ENCODE results near the gene KRT80. TPM values are rescaled to one million over a fixed set of nuclear protein-coding genes. Genes with fewer than 3 reads are reported as not detected.

Gene KRT80
- total RNA-seq, 2 experiments from 2014 or later: not detected

DNA sequence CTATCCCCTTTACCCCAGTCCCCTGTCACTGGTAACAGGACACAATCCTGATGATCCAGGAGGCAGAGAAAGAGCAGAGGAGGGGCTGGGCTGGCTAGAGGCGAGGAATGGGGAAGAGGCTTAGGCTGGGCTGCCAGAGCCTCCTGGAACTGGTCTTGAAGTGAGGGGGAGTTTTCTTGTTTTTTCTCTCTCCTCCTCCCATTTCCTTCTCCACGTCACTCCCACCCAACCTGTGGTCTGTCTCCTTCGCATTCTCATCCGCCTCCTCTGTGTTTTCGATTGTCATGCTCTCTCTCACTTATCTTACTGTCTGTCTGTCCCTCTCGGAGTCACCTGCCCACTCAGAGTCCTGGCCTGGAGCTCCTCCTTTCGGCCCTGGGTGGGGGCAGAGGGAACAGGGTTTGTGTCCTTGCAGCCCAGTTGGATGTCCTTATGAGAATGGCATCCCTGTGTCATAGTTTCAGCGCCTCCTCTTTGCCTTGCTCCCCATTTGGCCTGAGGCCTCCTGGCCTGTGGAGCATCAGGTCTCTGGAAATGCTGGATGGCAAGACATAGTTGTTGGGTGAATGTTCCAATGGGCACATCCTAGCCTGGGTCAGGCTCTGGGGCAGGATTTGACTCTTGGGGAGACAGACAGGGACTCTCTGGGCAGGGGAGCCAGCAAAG is 3.4 kb upstream of the KRT80 start:
- no peaks in the 10 kb centered on the region for H3K36me3 ChIP-seq (ENCODE audit: insufficient read depth, low read length)
- TF ChIP-seq, protein P1, sequence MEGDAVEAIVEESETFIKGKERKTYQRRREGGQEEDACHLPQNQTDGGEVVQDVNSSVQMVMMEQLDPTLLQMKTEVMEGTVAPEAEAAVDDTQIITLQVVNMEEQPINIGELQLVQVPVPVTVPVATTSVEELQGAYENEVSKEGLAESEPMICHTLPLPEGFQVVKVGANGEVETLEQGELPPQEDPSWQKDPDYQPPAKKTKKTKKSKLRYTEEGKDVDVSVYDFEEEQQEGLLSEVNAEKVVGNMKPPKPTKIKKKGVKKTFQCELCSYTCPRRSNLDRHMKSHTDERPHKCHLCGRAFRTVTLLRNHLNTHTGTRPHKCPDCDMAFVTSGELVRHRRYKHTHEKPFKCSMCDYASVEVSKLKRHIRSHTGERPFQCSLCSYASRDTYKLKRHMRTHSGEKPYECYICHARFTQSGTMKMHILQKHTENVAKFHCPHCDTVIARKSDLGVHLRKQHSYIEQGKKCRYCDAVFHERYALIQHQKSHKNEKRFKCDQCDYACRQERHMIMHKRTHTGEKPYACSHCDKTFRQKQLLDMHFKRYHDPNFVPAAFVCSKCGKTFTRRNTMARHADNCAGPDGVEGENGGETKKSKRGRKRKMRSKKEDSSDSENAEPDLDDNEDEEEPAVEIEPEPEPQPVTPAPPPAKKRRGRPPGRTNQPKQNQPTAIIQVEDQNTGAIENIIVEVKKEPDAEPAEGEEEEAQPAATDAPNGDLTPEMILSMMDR (IDR thresholded peaks at IDR 0.05): no peak
- H3K27ac ChIP-seq (ENCODE audit: low read depth in 1 of 2, low read length in 2 of 2): no peak overlapping the region
- no peaks in the 10 kb centered on the region for H3K36me3 Mint-ChIP-seq (ENCODE audit: low read depth)
- intact Hi-C loops (cut with DNase I, micrococcal nuclease): no loop called here
- H3K9me3 ChIP-seq (ENCODE audit: control insufficient read depth in 1 of 2, insufficient read depth in 1 of 2, low read length in 2 of 2): no peaks in the 10 kb centered on the region
- no peak overlapping the region for H3K4me3 Mint-ChIP-seq
- ChIA-PET POLR2A (no interaction called here), CTCF (no interaction called here)
- ATAC-seq (ENCODE audit: poor library complexity): no peak
- H3K4me3 ChIP-seq (ENCODE audit: low read length): no peak overlapping the region
- H3K27me3 ChIP-seq (ENCODE audit: control insufficient read depth in 1 of 2, insufficient read depth in 2 of 2, low read length in 2 of 2): no peaks in the 10 kb centered on the region
- H3K27me3 Mint-ChIP-seq: peaks cover 4% of the 10 kb centered on the region
- H3K4me1 ChIP-seq (ENCODE audit: insufficient read depth, low read length): peaks cover 3% of the 10 kb centered on the region
- DNase-seq: no peak
- no peaks in the 10 kb centered on the region for H3K9me3 Mint-ChIP-seq
- no peak overlapping the region for H3K27ac Mint-ChIP-seq
- H3K4me1 Mint-ChIP-seq (ENCODE audit: low read depth): no peaks in the 10 kb centered on the region

DNA sequence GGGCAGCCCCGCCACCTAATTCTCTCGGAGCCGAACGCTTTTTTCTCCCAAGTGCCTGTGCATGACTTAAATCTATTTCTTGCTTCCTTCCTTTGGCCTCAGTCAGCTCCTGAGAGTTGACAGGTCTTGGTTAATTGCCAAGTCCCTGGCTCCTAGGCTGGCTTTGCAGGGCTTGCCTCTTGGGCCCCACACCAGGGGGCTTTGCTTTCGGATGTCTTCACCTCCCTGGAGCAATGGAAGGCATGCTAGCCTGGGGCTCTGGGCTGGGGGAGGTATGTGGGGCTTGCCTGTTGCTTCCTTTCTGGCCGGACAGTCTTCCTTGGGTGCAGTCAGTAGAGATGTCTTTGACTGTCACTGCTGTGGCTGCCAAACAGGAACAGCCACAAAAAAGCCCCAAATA is 2.2 kb upstream of the KRT80 start:
- H3K9me3 Mint-ChIP-seq: no peaks in the 10 kb centered on the region

DNA sequence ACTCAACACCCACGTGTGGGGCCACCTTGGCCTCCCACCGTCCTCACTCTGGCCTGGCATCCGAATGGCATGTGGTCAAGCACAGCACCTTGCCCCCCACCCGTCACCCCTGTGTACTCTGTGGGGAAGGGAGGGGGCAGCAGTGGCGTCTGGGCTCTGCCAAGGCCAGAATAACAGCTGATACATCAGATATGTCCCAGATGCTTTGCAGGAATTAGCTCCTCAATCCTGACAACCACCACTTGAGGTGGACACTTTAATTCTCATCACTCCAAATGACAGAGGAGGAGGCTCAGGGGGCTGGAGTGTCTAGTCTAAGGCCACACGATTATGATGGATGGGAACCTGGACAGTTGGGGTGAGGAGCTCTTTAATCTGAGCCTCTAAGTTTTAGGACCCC is 1.7 kb upstream of the KRT80 start:
- no peak overlapping the region for H3K27ac Mint-ChIP-seq
- no peaks in the 10 kb centered on the region for H3K27me3 Mint-ChIP-seq
- ChIA-PET CTCF (no interaction called here), POLR2A (no interaction called here)
- peaks cover 3% of the 10 kb centered on the region for H3K4me1 ChIP-seq (ENCODE audit: insufficient read depth, low read length)
- no peaks in the 10 kb centered on the region for H3K36me3 Mint-ChIP-seq (ENCODE audit: low read depth)
- DNase-seq (no peak), ATAC-seq (ENCODE audit: poor library complexity) (no peak)
- no peak overlapping the region for H3K4me3 ChIP-seq (ENCODE audit: low read length)
- no peaks in the 10 kb centered on the region for H3K27me3 ChIP-seq (ENCODE audit: control insufficient read depth in 1 of 2, insufficient read depth in 2 of 2, low read length in 2 of 2)
- H3K27ac ChIP-seq (ENCODE audit: low read depth in 1 of 2, low read length in 2 of 2): no peak overlapping the region
- no peaks in the 10 kb centered on the region for H3K9me3 Mint-ChIP-seq
- H3K4me1 Mint-ChIP-seq (ENCODE audit: low read depth): no peaks in the 10 kb centered on the region
- no peaks in the 10 kb centered on the region for H3K36me3 ChIP-seq (ENCODE audit: insufficient read depth, low read length)
- no peak overlapping the region for H3K4me3 Mint-ChIP-seq
- intact Hi-C loops (cut with DNase I, micrococcal nuclease): no loop called here
- H3K9me3 ChIP-seq (ENCODE audit: control insufficient read depth in 1 of 2, insufficient read depth in 1 of 2, low read length in 2 of 2): no peaks in the 10 kb centered on the region
- TF ChIP-seq, protein P1 (IDR thresholded peaks at IDR 0.05): no peak

More for the DNA sequence above, 2.2 kb upstream of the KRT80 start:
- H3K36me3 Mint-ChIP-seq (ENCODE audit: low read depth): no peaks in the 10 kb centered on the region
- no peaks in the 10 kb centered on the region for H3K36me3 ChIP-seq (ENCODE audit: insufficient read depth, low read length)
- intact Hi-C loops (cut with DNase I, micrococcal nuclease): no loop called here
- H3K27me3 Mint-ChIP-seq: peaks cover 3% of the 10 kb centered on the region
- DNase-seq (no peak), ATAC-seq (ENCODE audit: poor library complexity) (no peak)
- TF ChIP-seq, protein P1 (IDR thresholded peaks at IDR 0.05): no peak
- no peak overlapping the region for H3K27ac ChIP-seq (ENCODE audit: low read depth in 1 of 2, low read length in 2 of 2)
- H3K4me3 Mint-ChIP-seq: no peak overlapping the region
- H3K4me1 Mint-ChIP-seq (ENCODE audit: low read depth): no peaks in the 10 kb centered on the region
- no peak overlapping the region for H3K4me3 ChIP-seq (ENCODE audit: low read length)
- CTCF ChIA-PET: no interaction called here
- H3K4me1 ChIP-seq (ENCODE audit: insufficient read depth, low read length): peaks cover 3% of the 10 kb centered on the region
- no peak overlapping the region for H3K27ac Mint-ChIP-seq
- H3K9me3 ChIP-seq (ENCODE audit: control insufficient read depth in 1 of 2, insufficient read depth in 1 of 2, low read length in 2 of 2): no peaks in the 10 kb centered on the region
- H3K27me3 ChIP-seq (ENCODE audit: control insufficient read depth in 1 of 2, insufficient read depth in 2 of 2, low read length in 2 of 2): no peaks in the 10 kb centered on the region
- POLR2A ChIA-PET: no interaction called here
